OCI-LY1 (cell line): ENCODE data around the gene KCNK7.

Experiments used
- EZH2 ChIP-seq: fragments of 200-600 bp; sonication (generic), shearing (Covaris generic); IDR thresholded peaks from 2 replicates; pipeline ENCODE4 v1.8.0; 2017; ENCODE audit warnings: borderline replicate concordance, mixed run types, mild to moderate bottlenecking, antibody characterized with exemption, low read length, moderate library complexity, mixed read lengths
- TF ChIP-seq, protein P1 (sequence below): fragments of 200-600 bp; sonication (generic), shearing (Covaris generic); IDR thresholded peaks from 2 replicates; pipeline ENCODE4 v1.5.1; 2017; ENCODE audit warnings: mild to moderate bottlenecking, antibody characterized with exemption, low read length, moderate library complexity, mixed read lengths

GRCh38 chr11:65624931-65625627 lies 29.5 kb upstream of the KCNK7 start:
- TF ChIP-seq, protein P1, sequence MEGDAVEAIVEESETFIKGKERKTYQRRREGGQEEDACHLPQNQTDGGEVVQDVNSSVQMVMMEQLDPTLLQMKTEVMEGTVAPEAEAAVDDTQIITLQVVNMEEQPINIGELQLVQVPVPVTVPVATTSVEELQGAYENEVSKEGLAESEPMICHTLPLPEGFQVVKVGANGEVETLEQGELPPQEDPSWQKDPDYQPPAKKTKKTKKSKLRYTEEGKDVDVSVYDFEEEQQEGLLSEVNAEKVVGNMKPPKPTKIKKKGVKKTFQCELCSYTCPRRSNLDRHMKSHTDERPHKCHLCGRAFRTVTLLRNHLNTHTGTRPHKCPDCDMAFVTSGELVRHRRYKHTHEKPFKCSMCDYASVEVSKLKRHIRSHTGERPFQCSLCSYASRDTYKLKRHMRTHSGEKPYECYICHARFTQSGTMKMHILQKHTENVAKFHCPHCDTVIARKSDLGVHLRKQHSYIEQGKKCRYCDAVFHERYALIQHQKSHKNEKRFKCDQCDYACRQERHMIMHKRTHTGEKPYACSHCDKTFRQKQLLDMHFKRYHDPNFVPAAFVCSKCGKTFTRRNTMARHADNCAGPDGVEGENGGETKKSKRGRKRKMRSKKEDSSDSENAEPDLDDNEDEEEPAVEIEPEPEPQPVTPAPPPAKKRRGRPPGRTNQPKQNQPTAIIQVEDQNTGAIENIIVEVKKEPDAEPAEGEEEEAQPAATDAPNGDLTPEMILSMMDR: no peak
- TF ChIP-seq EZH2: no peak
